Measurements from ENCODE around the gene TOB1. TPM values are rescaled to one million over a fixed set of nuclear protein-coding genes. Genes with fewer than 3 reads are reported as not detected.

TOB1 gene
- total RNA-seq, 1 experiment from 2014 or later: 31.6 TPM

- no peak overlapping the region for H3K4me2 ChIP-seq (ENCODE audit: insufficient read depth, insufficient read length, low read length)
- no peak overlapping the region for H2AK5ac ChIP-seq (ENCODE audit: insufficient read length, low read length)
- H4K8ac ChIP-seq (replicated peaks; ENCODE audit: insufficient read length, low read depth, low read length): no peak overlapping the region
- no peak overlapping the region for H4K5ac ChIP-seq (ENCODE audit: insufficient read length, low read depth, low read length)
- H3K79me2 ChIP-seq (ENCODE audit: insufficient read depth, low read length): no peaks in the 10 kb centered on the region
- no peak overlapping the region for H4K91ac ChIP-seq (ENCODE audit: insufficient read length, low read depth, low read length)
- peak overlapping the region in 2 of 3 experiments; percentile 53 to 68; a peak in 2 of 7 replicates for H3K27ac Mint-ChIP-seq
- no peak overlapping the region for H3K27ac ChIP-seq (ENCODE audit: insufficient read length, low read depth, low read length)
- no peaks in the 10 kb centered on the region for H3K27me3 ChIP-seq (ENCODE audit: insufficient read depth, low read length)
- no peak overlapping the region for H2BK15ac ChIP-seq (ENCODE audit: low read depth, low read length)
- no CpG with 5 or more reads among the region's 5 CpGs for WGBS (ENCODE audit: extremely low coverage, insufficient read length, low lambda C conversion rate)
- H3K4me3 Mint-ChIP-seq: no peak overlapping the region
- peak; percentile 24 for DNase-seq
- no peak overlapping the region for H2AFZ ChIP-seq (ENCODE audit: low read length)
- H2BK20ac ChIP-seq (ENCODE audit: low read depth, low read length, poor library complexity, severe bottlenecking): no peak overlapping the region
- no peak overlapping the region for H3K56ac ChIP-seq (ENCODE audit: insufficient read length, low read depth, low read length)
- no peak overlapping the region for H3K14ac ChIP-seq (ENCODE audit: insufficient read depth, low read length)
- TF ChIP-seq, protein P1, sequence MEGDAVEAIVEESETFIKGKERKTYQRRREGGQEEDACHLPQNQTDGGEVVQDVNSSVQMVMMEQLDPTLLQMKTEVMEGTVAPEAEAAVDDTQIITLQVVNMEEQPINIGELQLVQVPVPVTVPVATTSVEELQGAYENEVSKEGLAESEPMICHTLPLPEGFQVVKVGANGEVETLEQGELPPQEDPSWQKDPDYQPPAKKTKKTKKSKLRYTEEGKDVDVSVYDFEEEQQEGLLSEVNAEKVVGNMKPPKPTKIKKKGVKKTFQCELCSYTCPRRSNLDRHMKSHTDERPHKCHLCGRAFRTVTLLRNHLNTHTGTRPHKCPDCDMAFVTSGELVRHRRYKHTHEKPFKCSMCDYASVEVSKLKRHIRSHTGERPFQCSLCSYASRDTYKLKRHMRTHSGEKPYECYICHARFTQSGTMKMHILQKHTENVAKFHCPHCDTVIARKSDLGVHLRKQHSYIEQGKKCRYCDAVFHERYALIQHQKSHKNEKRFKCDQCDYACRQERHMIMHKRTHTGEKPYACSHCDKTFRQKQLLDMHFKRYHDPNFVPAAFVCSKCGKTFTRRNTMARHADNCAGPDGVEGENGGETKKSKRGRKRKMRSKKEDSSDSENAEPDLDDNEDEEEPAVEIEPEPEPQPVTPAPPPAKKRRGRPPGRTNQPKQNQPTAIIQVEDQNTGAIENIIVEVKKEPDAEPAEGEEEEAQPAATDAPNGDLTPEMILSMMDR (conservative IDR thresholded peaks at IDR 0.05): no peak
- no peak overlapping the region for H3K4ac ChIP-seq (ENCODE audit: low read depth, low read length)
- H3K27me3 Mint-ChIP-seq (ENCODE audit: low read depth): no peaks in the 10 kb centered on the region; the same call in 1 of the 2 replicates
- peaks cover 21 to 24% of the 10 kb centered on the region in 2 experiments for H3K4me1 Mint-ChIP-seq
- H2BK5ac ChIP-seq (ENCODE audit: insufficient read length, low read length): no peak overlapping the region
- H2BK120ac ChIP-seq (ENCODE audit: low read depth, low read length, poor library complexity, severe bottlenecking): no peak overlapping the region
- no peak overlapping the region for H3K18ac ChIP-seq (ENCODE audit: insufficient read length, low read depth, low read length)
- no peaks in the 10 kb centered on the region for H3K79me1 ChIP-seq (ENCODE audit: insufficient read depth, low read depth, low read length, poor library complexity, severe bottlenecking)
- H2BK12ac ChIP-seq (ENCODE audit: insufficient read length, low read depth, low read length): no peak overlapping the region
- no peaks in the 10 kb centered on the region for H3K4me1 ChIP-seq (ENCODE audit: insufficient read depth, low read length)
- peaks cover 4 to 5% of the 10 kb centered on the region in 2 experiments for H3K9me3 Mint-ChIP-seq
- H4K20me1 ChIP-seq (ENCODE audit: control insufficient read depth, insufficient read depth, insufficient read length): no peaks in the 10 kb centered on the region
- H3T11ph ChIP-seq (ENCODE audit: low read length): no peak overlapping the region
- no peak overlapping the region for H3K9ac ChIP-seq (ENCODE audit: extremely low read depth, insufficient read length, low read length)
- H3K23ac ChIP-seq (ENCODE audit: insufficient read length, low read depth, low read length): no peak overlapping the region
- peaks cover 0 to 4% (median 0%) of the 10 kb centered on the region in 3 experiments; a peak in 3 of 7 replicates for H3K36me3 Mint-ChIP-seq (ENCODE audit: insufficient read depth in 1 of 3, low read depth in 3 of 3)
- no peaks in the 10 kb centered on the region for H3K23me2 ChIP-seq (ENCODE audit: insufficient read length, low read depth, low read length, poor library complexity, severe bottlenecking)
- H3K9me3 ChIP-seq (ENCODE audit: control insufficient read depth, low read depth, low read length): no peaks in the 10 kb centered on the region
These were observed 17.8 kb upstream of the TOB1 start for GRCh38 chr17:50883850-50884438.

Measured in H9 (cell line).